Fibroblast of villous mesenchyme (primary cell): ENCODE data around the gene MLLT3. TPM values are rescaled to one million over a fixed set of nuclear protein-coding genes. Genes with fewer than 3 reads are reported as not detected.

Source experiments
- DNase-seq: peaks from one replicate; pipeline ENCODE4 v3.0.0-alpha.2; 2010; ENCODE audit warnings: low read depth
- H3K4me3 ChIP-seq: 2 replicates; pipeline ENCODE4 v1.5.1; 2011; ENCODE audit warnings: low read depth, mild to moderate bottlenecking, low read length
- CTCF ChIP-seq: IDR thresholded peaks from 2 replicates; pipeline ENCODE4 v1.5.1; 2012; ENCODE audit warnings: low read depth, mild to moderate bottlenecking, low read length; ENCODE audit not compliant: insufficient read depth
- total RNA-seq: library from RNA; depleted of rRNA; stranded (reverse); fragments of >200 nt; gene quantifications from 2 replicates; pipeline ENCODE4 v1.2.3, GENCODE V29; 2012

MLLT3 gene
- total RNA-seq, 1 donor = 44.9 TPM

- DNase-seq = peak; percentile 71
- H3K4me3 ChIP-seq = peak overlapping the region; percentile 94
- TF ChIP-seq CTCF = no peak
Observed at GRCh38 chr9:20621471-20622329, 599 bp downstream of the MLLT3 start.

GRCh38 chr9:20620650-20621470 is 1.4 kb downstream of the MLLT3 start:
- TF ChIP-seq CTCF = no peak
- H3K4me3 ChIP-seq = peak overlapping the region; percentile 94
- peak; percentile 59 for DNase-seq

- DNase-seq = peak; percentile 39
- peak overlapping the region; percentile 94 for H3K4me3 ChIP-seq
- TF ChIP-seq CTCF = no peak
Observed at GRCh38 chr9:20619487-20620200, 2.7 kb downstream of the MLLT3 start.

GRCh38 chr9:20618361-20618802 is 3.9 kb downstream of the MLLT3 start:
- peak; percentile 69 for DNase-seq

GRCh38 chr9:20616808-20617207 is 5.5 kb downstream of the MLLT3 start:
- no peak for TF ChIP-seq CTCF
- no peak overlapping the region for H3K4me3 ChIP-seq
- no peak for DNase-seq

More at GRCh38 chr9:20618361-20618802, 3.9 kb downstream of the MLLT3 start:
- TF ChIP-seq CTCF = no peak
- H3K4me3 ChIP-seq = no peak overlapping the region

DNA sequence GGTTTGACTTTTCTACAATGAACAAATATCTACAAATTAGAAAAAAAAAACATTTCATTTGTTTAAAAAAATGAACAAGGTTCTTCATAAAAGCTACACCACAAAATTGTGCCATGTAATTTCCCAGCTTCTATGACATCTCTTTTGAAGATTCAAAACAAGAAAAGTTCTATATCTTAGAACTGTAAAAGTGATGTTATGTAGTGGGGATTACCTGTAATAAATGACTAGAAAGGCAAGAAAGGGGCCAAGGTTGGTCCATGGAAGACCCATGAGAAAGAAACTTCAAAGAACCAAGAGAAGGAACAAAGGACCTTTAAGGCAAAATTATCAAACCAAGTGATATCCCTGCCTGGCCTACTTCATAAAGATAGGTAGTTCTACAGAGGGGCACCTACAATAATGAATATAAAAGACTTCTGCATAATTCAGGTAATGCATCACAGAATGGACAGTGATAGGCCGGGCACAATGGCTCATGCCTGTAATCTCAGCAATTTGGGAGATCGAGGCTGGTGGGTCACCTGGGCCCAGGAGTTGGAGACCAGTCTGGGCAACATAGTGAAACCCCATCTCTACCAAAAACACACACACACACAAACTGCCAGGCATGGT is 7.6 kb downstream of the MLLT3 start:
- TF ChIP-seq CTCF = no peak
- DNase-seq = no peak
- H3K4me3 ChIP-seq = no peak overlapping the region
